ENCODE data around the gene DNPH1. TPM values are rescaled to one million over a fixed set of nuclear protein-coding genes. Genes with fewer than 3 reads are reported as not detected.

DNPH1 gene
- total and polyA plus RNA-seq, 2 of the 8 experiments (the other 6 are each of a cell fraction or from before 2014, with no cell fraction given): 33.9 to 134 TPM

DNA sequence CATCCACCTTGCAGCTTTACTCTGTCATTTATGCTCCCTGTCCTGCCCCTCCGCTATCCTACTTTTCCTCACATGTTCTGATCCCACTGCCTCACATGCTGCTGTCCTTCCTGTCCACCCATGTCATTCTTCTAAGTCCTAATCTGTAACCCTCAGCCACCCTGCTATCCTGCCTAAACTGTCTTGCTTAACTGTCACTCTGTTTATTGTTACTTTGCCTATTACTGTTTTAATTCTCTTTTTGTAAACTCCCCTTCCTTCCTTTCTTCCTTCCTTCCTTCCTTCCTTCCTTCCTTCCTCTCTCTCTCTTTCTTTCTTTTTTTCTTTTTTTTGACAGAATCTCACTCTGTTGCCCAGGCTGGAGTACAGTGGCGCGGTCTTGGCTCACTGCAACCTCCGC, 45.8 kb downstream of the DNPH1 start:
- no peak overlapping the region for H3K27ac ChIP-seq (ENCODE audit: low read depth, low read length)
- POLR2A ChIA-PET (ENCODE audit: partially characterized antibody): interaction anchor here (1.7 to 4.0 kb wide), 8 partner anchors 8 to 107 kb away, joined by 5 to 30 read pairs (median 10); partner anchors contain the start of genes PTK7 and SRF
- H3K56ac ChIP-seq (replicated peaks; ENCODE audit: insufficient read length, low read depth, low read length): no peak overlapping the region
- no peak overlapping the region; a peak in 1 of 4 replicates for H3K4me2 ChIP-seq (ENCODE audit: insufficient read depth in 1 of 2, low read depth in 2 of 2, low read length in 2 of 2)
- H2BK120ac ChIP-seq (replicated peaks; ENCODE audit: low read depth, low read length): no peak overlapping the region
- no peak overlapping the region; the same call in 1 of the 2 replicates for H3K18ac ChIP-seq (ENCODE audit: extremely low read depth, low read length)
- peaks cover 0 to under 1% of the 10 kb centered on the region in 2 experiments for H4K20me1 ChIP-seq (replicated peaks in 1 of 2; ENCODE audit: control insufficient read depth in 1 of 2, insufficient read depth in 2 of 2, low read length in 2 of 2)
- no peak overlapping the region for H3K4me3 ChIP-seq (ENCODE audit: extremely low read depth in 1 of 4, insufficient read depth in 2 of 4, low read depth in 3 of 4, low read length in 4 of 4)
- no peaks in the 10 kb centered on the region for H3K9me3 ChIP-seq (ENCODE audit: insufficient read depth in 2 of 2, low read depth in 1 of 2, low read length in 1 of 2)
- no peaks in the 10 kb centered on the region for H3K79me2 ChIP-seq (ENCODE audit: control insufficient read depth in 1 of 2, insufficient read depth in 2 of 2, low read length in 2 of 2)
- H4K91ac ChIP-seq (replicated peaks; ENCODE audit: insufficient read length, low read length): peak overlapping the region; percentile 34
- H3K27me3 ChIP-seq (replicated peaks in 1 of 4; ENCODE audit: control insufficient read depth in 3 of 4, extremely low read depth in 1 of 4, insufficient read depth in 3 of 4, low read length in 3 of 4): no peaks in the 10 kb centered on the region; a peak in 1 of 7 replicates
- peak overlapping the region; percentile 71; the same call in 1 of the 2 replicates for H2AK5ac ChIP-seq (ENCODE audit: low read depth, low read length)
- no peak overlapping the region for H2AFZ ChIP-seq (ENCODE audit: low read length)
- no peak overlapping the region for H2BK5ac ChIP-seq (ENCODE audit: low read depth, low read length)
- no peak overlapping the region for H3K9ac ChIP-seq (replicated peaks in 1 of 4; ENCODE audit: extremely low read depth in 1 of 4, low read depth in 3 of 4, low read length in 3 of 4)
- peak overlapping the region; percentile 81; the same call in 1 of the 2 replicates for H2BK15ac ChIP-seq (ENCODE audit: low read length)
- 95% methylated on average over 1 of the region's 4 CpGs; no CpG with 5 or more reads in 1 of the 2 experiments for WGBS, 2 experiments (ENCODE audit: extremely low coverage in 1 of 2, insufficient coverage in 1 of 2, insufficient read length in 1 of 2, insufficient replicate concordance in 2 of 2, low coverage in 1 of 2, low lambda C conversion rate in 2 of 2, missing lambda C conversion rate in 1 of 2)
- H2BK20ac ChIP-seq (ENCODE audit: low read length): no peak overlapping the region
- no peak overlapping the region for H4K8ac ChIP-seq (ENCODE audit: extremely low read depth, insufficient read depth, low read length)
- H3K23ac ChIP-seq (ENCODE audit: insufficient read length): no peak overlapping the region
- H3K14ac ChIP-seq (ENCODE audit: insufficient read length): no peak overlapping the region
- peaks cover 8% of the 10 kb centered on the region for H3K23me2 ChIP-seq (ENCODE audit: low read depth, low read length)
- H3K4me1 ChIP-seq (replicated peaks in 1 of 4; ENCODE audit: control insufficient read depth in 3 of 4, insufficient read depth in 4 of 4, low read length in 3 of 4): peaks cover 0 to 3% (median 1%) of the 10 kb centered on the region in 4 experiments; a peak in 1 of 7 replicates
- H2BK12ac ChIP-seq (ENCODE audit: low read depth, low read length): peak overlapping the region; percentile 80; the same call in 1 of the 2 replicates
- no peaks in the 10 kb centered on the region for H3K79me1 ChIP-seq (ENCODE audit: low read depth, low read length)
- DNase-seq (ENCODE audit: low read depth in 1 of 2, low spot score in 2 of 2): no peak
- no peak overlapping the region for H3K4ac ChIP-seq (replicated peaks; ENCODE audit: insufficient read length, low read depth, low read length)
- CTCF ChIA-PET (ENCODE audit: partially characterized antibody): no interaction called here
- H3K36me3 ChIP-seq (ENCODE audit: control insufficient read depth in 2 of 4, insufficient read depth in 4 of 4, low read length in 3 of 4): peaks cover 5 to 13% (median 10%) of the 10 kb centered on the region in 4 experiments; a peak in 7 of 8 replicates
- no peak for FAIRE-seq
- H4K5ac ChIP-seq (ENCODE audit: insufficient read length, low read depth, low read length): no peak overlapping the region
- TF ChIP-seq BACH1 (IDR thresholded peaks at IDR 0.05; ENCODE audit: low read length) (no peak), CHD2 (IDR thresholded peaks at IDR 0.05; ENCODE audit: low read length) (no peak), HDAC6 (IDR thresholded peaks at IDR 0.05; ENCODE audit: low read depth, low read length) (no peak), BRCA1 (IDR thresholded peaks at IDR 0.05; ENCODE audit: low read depth, low read length) (no peak), MAFK (IDR thresholded peaks at IDR 0.05; ENCODE audit: low read depth, low read length) (no peak)
